Gastrocnemius medialis (tissue), 4 donors: ENCODE measurements around the gene GIGYF2.

Experiments used
- POLR2A ChIP-seq, 2 donors: fragments of 450-650 bp; IDR thresholded peaks; one replicate each; pipeline ENCODE4 v1.6.1; 2017; ENCODE audit warnings: antibody characterized with exemption in 2 of 2, mild to moderate bottlenecking in 2 of 2, moderate library complexity in 2 of 2
- TF ChIP-seq, protein P1 (sequence below), 5 experiments: fragments of 450-650 bp in 3 of 5; fragments of 200-600 bp in 2 of 5; sonication (generic) in 2 of 5; IDR thresholded peaks in 4 of 5; conservative IDR thresholded peaks in 1 of 5; 1 replicate in 4 of 5; 2 replicates in 1 of 5; pipeline ENCODE4 v1.5.1; 2016 to 2019; ENCODE audit warnings: antibody characterized with exemption in 5 of 5, mild to moderate bottlenecking in 3 of 5, moderate library complexity in 3 of 5

DNA sequence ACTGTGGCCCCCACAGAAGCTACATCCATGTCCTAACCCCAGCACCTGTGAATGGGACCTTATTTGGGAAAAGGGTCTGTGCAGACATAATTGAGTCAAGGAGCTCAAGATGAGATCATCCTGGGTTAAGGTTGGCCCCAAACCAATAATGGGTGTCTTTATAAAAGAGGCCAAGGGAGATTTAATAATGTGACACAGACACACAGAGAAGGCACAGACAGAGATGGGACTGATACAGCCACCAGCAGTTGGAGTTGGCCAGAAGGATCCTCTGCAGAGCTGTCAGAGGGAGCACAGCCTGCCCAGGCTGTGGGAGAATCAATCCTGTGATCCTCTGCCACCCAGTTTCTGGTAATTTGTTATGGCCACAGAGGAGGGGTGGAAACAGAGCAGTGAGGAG, 199.0 kb downstream of the GIGYF2 start:
- TF ChIP-seq, protein P1, sequence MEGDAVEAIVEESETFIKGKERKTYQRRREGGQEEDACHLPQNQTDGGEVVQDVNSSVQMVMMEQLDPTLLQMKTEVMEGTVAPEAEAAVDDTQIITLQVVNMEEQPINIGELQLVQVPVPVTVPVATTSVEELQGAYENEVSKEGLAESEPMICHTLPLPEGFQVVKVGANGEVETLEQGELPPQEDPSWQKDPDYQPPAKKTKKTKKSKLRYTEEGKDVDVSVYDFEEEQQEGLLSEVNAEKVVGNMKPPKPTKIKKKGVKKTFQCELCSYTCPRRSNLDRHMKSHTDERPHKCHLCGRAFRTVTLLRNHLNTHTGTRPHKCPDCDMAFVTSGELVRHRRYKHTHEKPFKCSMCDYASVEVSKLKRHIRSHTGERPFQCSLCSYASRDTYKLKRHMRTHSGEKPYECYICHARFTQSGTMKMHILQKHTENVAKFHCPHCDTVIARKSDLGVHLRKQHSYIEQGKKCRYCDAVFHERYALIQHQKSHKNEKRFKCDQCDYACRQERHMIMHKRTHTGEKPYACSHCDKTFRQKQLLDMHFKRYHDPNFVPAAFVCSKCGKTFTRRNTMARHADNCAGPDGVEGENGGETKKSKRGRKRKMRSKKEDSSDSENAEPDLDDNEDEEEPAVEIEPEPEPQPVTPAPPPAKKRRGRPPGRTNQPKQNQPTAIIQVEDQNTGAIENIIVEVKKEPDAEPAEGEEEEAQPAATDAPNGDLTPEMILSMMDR (IDR thresholded peaks at IDR 0.05 in 4 of 5, conservative IDR thresholded peaks at IDR 0.05 in 1 of 5): no peak
- TF ChIP-seq POLR2A (IDR thresholded peaks at IDR 0.05): no peak
